Adrenal gland (tissue), 5 donors: ENCODE results near the gene LHX4.

Experiments
- CTCF ChIP-seq, 6 experiments: fragments of 450-650 bp in 4 of 6; fragments of 200-600 bp in 2 of 6; sonication (generic) in 1 of 6; IDR thresholded peaks; 1 replicate in 5 of 6; 2 replicates in 1 of 6; pipeline versions ENCODE4 v1.5.1 to v1.8.0; 2016 to 2021; ENCODE audit warnings: antibody characterized with exemption in 6 of 6, mild to moderate bottlenecking in 2 of 6, moderate library complexity in 1 of 6
- POLR2A ChIP-seq, 2 donors: fragments of 450-650 bp; IDR thresholded peaks; one replicate each; pipeline ENCODE4 v1.6.1; 2017; ENCODE audit warnings: antibody characterized with exemption in 2 of 2, mild to moderate bottlenecking in 2 of 2, moderate library complexity in 1 of 2
- donor health status: DM: no; HTN: no; CAD: no.

DNA sequence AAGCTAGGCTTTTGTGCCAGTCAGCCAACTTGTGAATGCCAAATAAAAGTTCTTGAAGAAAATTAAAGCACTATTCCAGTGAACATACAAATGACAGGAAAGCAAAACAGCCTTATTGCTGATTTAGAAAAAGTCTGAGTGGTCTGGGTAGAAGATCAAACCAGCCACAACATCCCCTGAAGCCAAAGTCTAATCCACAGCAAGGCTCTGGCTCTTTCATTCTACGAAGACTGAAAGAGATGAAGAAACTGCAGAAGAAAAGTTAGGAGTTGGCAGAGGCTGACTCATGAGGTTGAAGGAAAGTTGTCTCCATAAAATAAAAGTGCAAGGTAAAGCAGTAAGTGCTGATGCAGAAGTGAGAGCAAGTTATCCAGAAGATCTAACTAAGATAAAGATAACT is 65.9 kb downstream of the LHX4 start:
- TF ChIP-seq CTCF (IDR thresholded peaks at IDR 0.05) (no peak), POLR2A (IDR thresholded peaks at IDR 0.05) (no peak)
